Lung (tissue), 12 donors: Measurements from ENCODE around the gene IFNG. TPM values are rescaled to one million over a fixed set of nuclear protein-coding genes. Genes with fewer than 3 reads are reported as not detected.
A peak's percentile ranks its signal among the peaks of the same experiment; 100 is the strongest.

ENCODE experiments used
- ATAC-seq: fragments of 200-7000 bp; cut with Tn5 transposase; one replicate; pipeline ENCODE4 v1.9.1; 2020; ENCODE audit warnings: moderate number of reproducible peaks; ENCODE audit not compliant: insufficient read depth, low FRiP score
- DNase-seq, 3 donors: peaks; one replicate each; pipeline ENCODE4 v3.0.0-alpha.2; 2013 to 2017
- H3K27ac ChIP-seq, 2 donors: one replicate each; pipeline ENCODE4 v1.5.1; 2013; ENCODE audit warnings: mild to moderate bottlenecking in 2 of 2, moderate library complexity in 2 of 2, control low read depth in 1 of 2, inconsistent platforms in 1 of 2, low read depth in 1 of 2, low read length in 1 of 2
- H3K27me3 ChIP-seq, 3 donors: one replicate each; pipeline ENCODE4 v1.5.1; 2013; ENCODE audit warnings: low read length in 2 of 3; ENCODE audit not compliant: control insufficient read depth in 3 of 3, insufficient read depth in 3 of 3
- H3K36me3 ChIP-seq, 4 donors: one replicate each; pipeline ENCODE4 v1.5.1; 2013; ENCODE audit warnings: low read length in 4 of 4, mild to moderate bottlenecking in 1 of 4, moderate library complexity in 1 of 4; ENCODE audit not compliant: control insufficient read depth in 4 of 4, insufficient read depth in 4 of 4
- H3K4me1 ChIP-seq, 5 donors: one replicate each; pipeline ENCODE4 v1.5.1; 2013; ENCODE audit warnings: low read length in 5 of 5, mild to moderate bottlenecking in 2 of 5, moderate library complexity in 1 of 5; ENCODE audit not compliant: control insufficient read depth in 5 of 5, insufficient read depth in 5 of 5
- H3K4me3 ChIP-seq: one replicate; pipeline ENCODE4 v1.5.1; 2013; ENCODE audit warnings: mild to moderate bottlenecking, control low read depth, moderate library complexity
- H3K9ac ChIP-seq, 2 donors: one replicate each; pipeline ENCODE4 v1.5.1; 2013; ENCODE audit warnings: low read length in 2 of 2, control low read depth in 1 of 2; ENCODE audit not compliant: insufficient read depth in 1 of 2
- H3K9me3 ChIP-seq, 4 donors: one replicate each; pipeline ENCODE4 v1.5.1; 2013; ENCODE audit warnings: low read length in 3 of 4, mild to moderate bottlenecking in 1 of 4, moderate library complexity in 1 of 4; ENCODE audit not compliant: control insufficient read depth in 4 of 4, insufficient read depth in 3 of 4
- CTCF ChIP-seq: IDR thresholded peaks from 2 replicates; pipeline ENCODE4 v1.5.1; 2012; ENCODE audit warnings: mild to moderate bottlenecking; ENCODE audit errors: control extremely low read depth, extremely low read depth
- WGBS, 2 donors: extraction: QIAGEN DNeasy Blood & Tissue Kit; methylation state at CpG; one replicate each; pipeline ENCODE4 v1.1.7; 2013; 5-methylcytosine and 5-hydroxymethylcytosine counted together
- polyA plus RNA-seq, 2 donors: library from polyadenylated mRNA; stranded (reverse); fragments of 200-250 nt; gene quantifications; one replicate each; pipeline ENCODE4 v1.2.1, GENCODE V29; 2013
- total RNA-seq, 2 donors: library from RNA; depleted of rRNA in 1 of 2; stranded (reverse); fragments of >200 nt in 1 of 2; gene quantifications; one replicate each; pipeline ENCODE4 v1.2.1, GENCODE V29; 2014 to 2021
- donor health status: control.
- donor health status: control.
- donor health status: Bipolar disorder and iron deficiency.
- donor health status: healthy.
- donor health status: DM: yes; HTN: yes; CAD: no.

Gene IFNG
- total and polyA plus RNA-seq, 4 donors, result 0.22 to 0.49 (median 0.40) TPM; not detected in 1

- 91 to 92% methylated on average over 1 of the region's 1 CpG for WGBS, 2 donors
Measured at GRCh38 chr12:68106660-68107059, 52.9 kb downstream of the IFNG start.

GRCh38 chr12:68106160-68106559 lies 53.4 kb downstream of the IFNG start:
- H3K36me3 ChIP-seq, result no peaks in the 10 kb centered on the region
- 56 to 60% methylated on average over 5 of the region's 5 CpGs for WGBS, 2 donors
- no peak for TF ChIP-seq CTCF
- ATAC-seq (peak; percentile 19), DNase-seq (no peak)
- H3K4me1 ChIP-seq, result no peaks in the 10 kb centered on the region
- no peak overlapping the region for H3K4me3 ChIP-seq
- H3K27ac ChIP-seq, result no peak overlapping the region
- peaks cover 0 to 3% (median 0%) of the 10 kb centered on the region in 4 donors for H3K9me3 ChIP-seq
- no peak overlapping the region for H3K9ac ChIP-seq
- peaks cover 0 to 3% (median 0%) of the 10 kb centered on the region in 3 donors for H3K27me3 ChIP-seq

More at GRCh38 chr12:68106660-68107059, 52.9 kb downstream of the IFNG start:
- no peak for ATAC-seq
- no peak for TF ChIP-seq CTCF
- peaks cover 0 to 3% (median 0%) of the 10 kb centered on the region in 3 donors for H3K27me3 ChIP-seq
- H3K4me3 ChIP-seq, result no peak overlapping the region
- H3K36me3 ChIP-seq, result no peaks in the 10 kb centered on the region
- peaks cover 0 to 3% (median 0%) of the 10 kb centered on the region in 4 donors for H3K9me3 ChIP-seq
- no peak for DNase-seq
- H3K27ac ChIP-seq, result no peak overlapping the region
- H3K4me1 ChIP-seq, result no peaks in the 10 kb centered on the region
- no peak overlapping the region for H3K9ac ChIP-seq

Other genes with a start within 250 kb of the IFNG start
- 1 to 10 TPM in 1 of 2 donors, under 1 TPM in 1; 0.31 to 1.2 TPM for gene IFNG-AS1, start 170.3 kb downstream of the IFNG start, total RNA-seq
- under 1 TPM in 1 of 2 donors, not detected in 1; 0.03 TPM for gene IFNG-AS1, start 170.3 kb downstream of the IFNG start, polyA plus RNA-seq
- not detected for gene IL26, start 66.1 kb upstream of the IFNG start, total RNA-seq
- gene IL26, start 66.1 kb upstream of the IFNG start, polyA plus RNA-seq, result not detected
- not detected for gene IL22, start 93.9 kb upstream of the IFNG start, total RNA-seq
- gene IL22, start 93.9 kb upstream of the IFNG start, polyA plus RNA-seq, result under 1 TPM in 1 of 2 donors, not detected in 1; 0.46 TPM
- gene MDM1, start 172.6 kb upstream of the IFNG start, total RNA-seq, result 10 to 100 TPM; 14.9 to 29.7 TPM
- 1 to 10 TPM; 6.7 to 9.8 TPM for gene MDM1, start 172.6 kb upstream of the IFNG start, polyA plus RNA-seq